ENCODE data around the gene CNTNAP5.

The CNTNAP5 gene

DNA sequence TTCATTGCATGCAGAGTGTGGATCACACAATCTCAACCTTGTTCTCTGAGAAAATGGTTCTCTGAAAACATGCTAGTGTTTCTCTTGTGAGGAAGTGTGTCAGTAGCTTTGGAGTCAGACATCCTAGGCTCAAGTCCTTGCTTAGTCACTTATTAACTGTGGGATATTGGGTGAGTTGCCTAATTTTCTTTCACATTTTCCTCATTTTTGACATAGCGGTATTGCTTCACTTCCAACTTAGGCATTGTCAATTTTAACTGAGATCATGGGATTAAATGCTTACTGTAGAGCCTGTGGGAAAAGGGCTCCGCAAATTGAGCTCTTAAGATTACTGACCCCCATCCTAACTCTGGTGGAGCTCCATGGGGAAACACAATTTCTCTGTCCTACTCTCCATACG is 622.2 kb downstream of the CNTNAP5 start:
- DNase-seq = no peak

DNA sequence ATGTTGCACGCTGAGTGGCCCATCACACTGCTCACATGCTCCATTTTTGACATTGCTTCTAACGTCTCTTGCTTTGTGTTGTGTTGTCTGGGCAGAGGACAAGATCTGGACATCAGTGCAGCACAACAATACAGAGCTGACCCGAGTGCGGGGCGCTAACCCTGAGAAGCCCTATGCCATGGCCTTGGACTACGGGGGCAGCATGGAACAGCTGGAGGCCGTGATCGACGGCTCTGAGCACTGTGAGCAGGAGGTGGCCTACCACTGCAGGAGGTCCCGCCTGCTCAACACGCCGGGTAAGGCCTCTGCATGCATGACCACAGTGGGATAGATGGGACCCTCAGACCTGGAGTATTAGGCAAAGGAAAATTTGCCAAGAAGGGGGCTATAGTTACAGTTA is 622.6 kb downstream of the CNTNAP5 start:
- no peak for DNase-seq

DNA sequence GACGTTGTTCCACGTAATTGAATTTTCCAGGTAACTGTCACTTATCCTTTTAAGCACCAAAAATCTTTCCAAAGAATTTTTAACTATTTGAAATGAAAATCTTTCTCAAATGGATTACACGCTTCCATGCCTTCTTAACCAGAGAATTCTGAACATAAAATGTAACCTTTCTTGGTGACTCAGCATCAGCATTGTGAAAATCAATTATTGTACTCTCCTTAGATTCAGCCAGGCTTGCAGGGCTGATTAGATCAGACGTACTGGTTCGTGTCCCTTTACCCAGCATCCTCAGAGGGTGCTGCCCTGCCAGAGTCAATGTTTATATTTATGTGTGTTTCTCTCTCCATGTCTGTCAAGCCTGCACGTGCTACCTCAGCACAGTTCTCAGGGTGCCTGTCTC is 623.9 kb downstream of the CNTNAP5 start:
- DNase-seq = no peak

DNA sequence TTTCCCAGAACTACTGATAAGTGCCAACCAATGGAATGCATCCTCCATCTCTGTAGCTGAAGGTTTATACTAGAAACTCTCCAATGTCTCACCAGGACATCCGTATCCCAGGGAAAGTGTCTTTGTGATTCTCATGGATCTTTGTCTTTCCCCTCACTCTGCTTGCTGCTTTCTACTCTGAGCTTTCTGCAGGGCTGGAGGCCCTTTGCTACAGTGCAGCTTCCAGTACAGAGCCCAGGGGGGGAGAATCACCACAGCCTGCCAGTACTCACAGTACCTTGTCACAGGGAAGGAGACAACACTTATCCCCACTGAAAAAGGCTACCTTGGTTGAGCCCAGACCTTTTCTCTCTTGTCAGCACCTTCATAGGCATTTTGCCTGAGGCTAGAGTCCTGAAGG is 627.0 kb downstream of the CNTNAP5 start:
- DNase-seq = no peak

DNA sequence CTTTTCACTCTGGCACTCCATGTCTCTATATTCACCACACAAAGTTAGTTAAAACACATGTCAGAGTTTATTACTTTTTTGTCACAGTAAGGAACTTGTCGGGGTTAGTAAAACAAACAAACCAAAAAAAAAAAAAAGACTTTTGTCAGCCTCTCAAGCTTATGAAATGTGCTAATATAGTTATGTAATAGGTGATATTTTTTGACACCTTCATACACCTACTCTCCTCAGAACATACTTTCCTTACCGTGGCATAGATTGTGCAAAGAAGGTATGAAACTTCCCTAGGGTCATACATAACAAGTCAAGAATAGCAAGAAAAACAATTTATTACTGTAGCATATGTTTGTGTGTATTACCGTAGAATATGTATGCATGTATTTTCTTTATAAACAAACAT is 633.3 kb downstream of the CNTNAP5 start:
- no peak for DNase-seq

DNA sequence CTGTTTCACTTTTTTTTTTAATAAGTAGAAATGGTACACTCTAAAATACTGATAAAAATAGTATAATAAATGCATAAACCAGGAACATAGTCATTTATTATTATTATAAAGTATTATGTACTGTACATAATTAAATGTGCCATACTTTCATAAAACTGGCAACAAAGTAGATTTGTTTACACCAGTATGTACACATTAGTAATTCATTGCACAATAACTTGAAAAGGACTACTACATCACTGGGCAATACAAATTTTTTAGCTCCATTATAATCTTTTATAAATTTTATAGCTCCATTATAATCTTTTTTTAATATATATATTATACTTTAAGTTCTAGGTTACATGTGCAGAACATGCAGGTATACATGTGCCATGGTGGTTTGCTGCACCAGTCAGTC is 636.5 kb downstream of the CNTNAP5 start:
- no peak for DNase-seq

DNA sequence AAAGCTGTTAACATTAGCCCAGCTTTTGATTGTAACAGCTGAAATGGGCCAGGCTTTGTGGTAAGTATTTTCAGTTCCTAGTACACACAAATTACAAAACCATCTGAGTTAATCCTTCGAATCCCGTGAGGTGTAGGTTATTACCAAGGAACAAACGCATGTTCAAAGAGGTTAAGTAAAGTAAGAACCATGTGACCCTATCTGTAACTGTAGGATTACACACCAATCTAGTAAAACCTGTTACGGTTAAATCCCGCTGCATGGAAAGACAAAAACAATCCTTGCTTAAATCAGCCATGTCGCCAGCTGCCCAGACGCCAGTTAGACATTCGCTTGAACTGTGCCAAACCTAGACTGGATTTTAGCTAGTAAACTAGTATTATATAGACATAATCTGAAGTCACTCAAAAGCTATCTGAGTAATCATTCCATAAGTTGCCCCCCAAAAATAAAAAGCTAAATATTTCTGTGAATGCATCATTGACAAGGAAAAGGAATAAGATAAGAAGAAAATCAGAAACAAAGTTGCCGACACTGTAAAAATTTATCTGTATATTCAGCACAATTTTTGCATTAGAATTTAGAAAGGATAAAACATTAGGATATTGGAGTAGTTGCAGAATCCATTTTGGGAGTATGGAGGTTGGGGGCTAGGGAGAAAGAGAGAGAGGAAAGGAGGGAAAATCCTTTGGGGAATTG is 638.0 kb downstream of the CNTNAP5 start:
- DNase-seq = no peak

DNA sequence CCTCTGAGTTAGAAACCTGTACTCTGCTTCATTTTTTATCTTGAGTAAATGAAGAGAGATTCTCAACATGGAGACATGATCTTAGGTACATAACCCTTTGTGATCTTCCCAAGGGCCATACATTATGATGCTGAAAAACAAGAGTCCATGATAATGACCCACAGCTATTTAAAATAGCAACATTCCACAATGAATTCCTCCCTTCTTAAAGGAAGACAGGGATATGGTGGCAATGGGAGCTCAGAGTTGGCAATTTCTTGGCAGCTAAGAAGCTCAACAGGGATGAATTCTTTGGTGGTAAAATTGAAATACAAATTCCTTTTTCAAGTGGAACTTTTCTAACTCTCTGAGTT is 638.5 kb downstream of the CNTNAP5 start:
- DNase-seq = no peak

DNA sequence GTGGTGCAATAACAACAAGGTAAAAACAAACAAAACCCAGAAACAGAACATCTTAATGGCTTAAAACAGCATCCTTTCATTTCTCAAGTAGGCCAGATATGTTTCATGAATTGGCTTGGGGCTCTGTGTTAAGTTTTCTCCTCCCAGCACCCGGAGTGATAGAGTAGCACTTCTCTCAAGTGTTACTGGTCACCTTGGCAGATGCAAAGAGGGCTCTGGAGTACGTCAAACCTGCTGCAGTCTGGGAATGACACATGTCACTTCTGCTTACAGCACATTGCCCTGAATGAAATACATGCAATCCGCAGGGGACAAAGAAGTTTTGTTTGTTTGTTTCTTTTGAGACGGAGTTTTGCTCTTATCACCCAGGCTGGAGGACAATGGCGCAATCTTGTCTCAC is 639.3 kb downstream of the CNTNAP5 start:
- DNase-seq = no peak

DNA sequence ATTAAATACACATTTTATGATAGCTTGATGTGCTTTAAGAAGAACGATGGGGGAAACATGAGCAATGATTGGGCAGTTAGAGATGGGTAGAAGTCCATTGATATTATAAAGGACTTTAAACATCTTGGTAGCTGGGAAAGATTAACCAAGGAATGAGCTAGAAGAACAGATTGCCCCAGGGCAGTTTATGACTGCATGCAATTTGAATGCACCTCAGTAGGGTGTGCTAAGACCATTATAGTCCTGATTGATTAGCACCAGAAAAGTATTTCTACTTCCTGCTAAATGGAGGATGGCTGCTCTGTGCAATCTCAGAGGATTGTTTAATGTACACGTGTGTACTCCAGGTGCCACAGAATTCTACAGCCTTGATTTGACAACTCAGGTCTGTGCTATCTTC is 641.9 kb downstream of the CNTNAP5 start:
- DNase-seq = no peak

DNA sequence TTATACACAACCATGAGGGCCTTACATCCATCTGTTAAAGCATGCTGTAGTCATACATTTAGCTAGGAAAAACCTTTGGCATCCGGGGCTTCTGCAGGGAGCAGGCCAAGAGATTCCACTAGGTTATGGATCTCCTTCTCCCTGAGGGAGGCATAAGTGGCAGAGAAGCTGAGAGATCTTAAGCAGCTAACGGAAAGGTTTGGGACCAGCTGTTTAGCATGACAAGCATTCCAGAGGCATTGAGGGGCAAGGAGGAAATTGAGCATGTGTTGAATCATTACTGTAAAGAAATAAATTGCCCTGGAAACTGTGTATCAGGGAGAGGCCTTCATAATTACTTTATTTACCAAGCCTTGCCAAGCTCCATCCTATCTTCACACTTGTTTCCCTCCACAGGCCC is 643.1 kb downstream of the CNTNAP5 start:
- no peak for DNase-seq

DNA sequence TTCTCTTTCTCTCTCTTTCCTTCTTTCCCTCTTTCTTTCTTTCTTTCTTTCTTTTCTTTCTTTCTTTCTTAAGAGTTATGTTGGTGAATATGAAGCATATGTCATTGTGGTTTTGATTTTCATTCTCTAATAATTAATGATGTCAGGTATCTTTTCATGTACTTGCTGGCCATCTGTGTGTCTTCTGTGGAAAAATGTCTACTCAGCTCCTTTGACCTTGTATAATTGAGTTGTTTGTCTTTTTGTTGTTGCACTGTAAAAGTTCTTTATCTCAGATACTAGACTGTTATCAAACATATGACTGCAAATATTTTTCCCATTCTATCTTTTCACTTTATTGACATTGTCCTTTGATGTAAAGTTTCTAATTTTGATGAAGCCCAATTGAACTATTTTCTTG is 645.1 kb downstream of the CNTNAP5 start:
- no peak for DNase-seq

DNA sequence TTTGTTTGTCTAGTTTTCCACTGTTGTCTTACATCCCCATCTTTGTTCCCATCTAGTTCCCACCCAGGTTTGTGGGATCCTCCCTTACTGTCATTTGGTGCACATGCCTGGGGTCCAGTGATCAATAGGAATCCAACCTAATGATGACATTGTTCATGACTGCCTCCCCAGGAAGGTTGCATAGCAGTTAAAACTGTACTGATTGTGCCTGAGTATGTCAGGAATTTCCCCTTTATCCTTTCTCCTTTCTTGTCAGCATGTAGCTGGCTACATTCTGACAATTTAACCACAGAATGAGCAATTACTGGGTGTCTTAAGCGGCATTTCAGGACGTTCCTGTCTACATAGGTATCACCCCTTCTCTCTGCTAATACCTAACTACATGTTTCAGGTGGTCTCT is 653.0 kb downstream of the CNTNAP5 start:
- no peak for DNase-seq

DNA sequence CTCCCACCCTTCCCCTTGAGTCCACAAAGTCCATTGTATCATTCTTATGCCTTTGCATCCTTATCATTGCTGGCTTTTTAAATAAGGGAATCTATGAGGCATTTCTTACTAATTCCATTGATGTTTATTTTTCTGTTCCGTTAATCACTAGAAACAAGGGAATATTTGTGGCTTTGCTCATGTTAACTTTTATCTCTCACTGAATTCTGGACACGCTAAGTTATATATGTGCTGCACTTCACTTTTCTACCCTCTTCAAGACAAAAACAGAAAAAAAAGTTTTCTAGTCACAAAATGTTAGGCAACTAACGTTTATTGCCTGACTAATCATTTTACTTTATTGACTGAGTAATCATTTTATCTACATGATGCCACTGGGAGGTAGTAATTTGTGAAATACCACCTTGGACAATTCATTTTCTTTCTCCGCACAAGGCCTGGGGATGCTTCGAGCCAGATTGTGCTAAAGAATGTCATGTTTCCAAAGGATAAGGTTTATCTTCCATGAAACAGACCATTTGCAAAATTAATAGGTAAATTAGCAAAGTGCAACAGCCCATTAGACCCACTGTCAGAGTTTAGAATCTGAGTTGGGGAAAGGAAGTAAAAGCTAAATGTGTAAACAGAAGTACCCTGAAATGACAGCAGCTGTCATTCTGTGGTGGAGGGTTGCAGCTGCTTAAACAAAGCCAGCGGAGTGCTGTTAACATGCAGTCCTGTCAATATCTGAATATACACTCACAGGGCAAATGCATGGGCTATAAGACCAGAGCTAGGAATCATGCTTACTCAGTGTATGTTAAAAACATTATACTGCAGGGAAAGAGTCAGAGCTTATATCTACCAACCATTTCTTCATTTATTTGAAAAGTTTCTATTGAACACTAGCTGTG is 658.7 kb downstream of the CNTNAP5 start:
- DNase-seq = peak; percentile 77

DNA sequence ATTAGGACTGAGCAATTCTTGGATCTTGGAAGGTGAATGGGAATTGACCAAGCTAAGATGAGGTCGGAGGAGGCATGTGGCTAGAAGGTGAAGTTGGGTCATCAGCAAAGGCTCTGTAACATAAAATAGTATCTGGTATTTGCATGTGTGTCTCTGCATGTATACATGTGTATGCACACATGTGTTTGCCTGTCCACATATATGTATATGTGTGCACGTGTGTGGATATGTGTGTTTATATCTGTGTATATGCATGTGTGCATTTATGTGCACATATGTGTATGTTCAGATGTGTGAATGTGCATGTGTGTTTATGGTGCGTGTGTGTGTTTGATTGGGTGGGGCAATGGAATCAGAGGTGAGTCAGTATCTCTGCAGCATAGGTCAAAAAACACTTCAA is 664.3 kb downstream of the CNTNAP5 start:
- no peak for DNase-seq

DNA sequence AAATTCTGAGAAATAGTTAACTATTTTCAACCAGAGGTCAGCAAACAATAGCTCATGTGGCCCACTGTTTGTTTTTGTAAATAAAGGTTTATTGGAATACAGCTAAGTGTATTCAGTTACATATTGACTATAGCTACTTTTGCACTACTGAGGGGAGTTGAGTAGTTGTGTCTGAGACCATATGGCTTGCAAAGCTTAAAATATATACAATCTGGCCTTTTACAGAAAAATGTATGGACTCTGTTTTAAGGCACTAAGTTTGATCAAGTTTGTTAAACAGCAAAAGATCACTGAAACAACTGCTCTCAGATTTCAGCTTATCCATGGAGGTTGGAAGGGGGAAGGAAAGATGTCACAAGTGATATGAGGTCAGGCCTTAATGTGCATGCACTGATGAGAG is 667.1 kb downstream of the CNTNAP5 start:
- no peak for DNase-seq

DNA sequence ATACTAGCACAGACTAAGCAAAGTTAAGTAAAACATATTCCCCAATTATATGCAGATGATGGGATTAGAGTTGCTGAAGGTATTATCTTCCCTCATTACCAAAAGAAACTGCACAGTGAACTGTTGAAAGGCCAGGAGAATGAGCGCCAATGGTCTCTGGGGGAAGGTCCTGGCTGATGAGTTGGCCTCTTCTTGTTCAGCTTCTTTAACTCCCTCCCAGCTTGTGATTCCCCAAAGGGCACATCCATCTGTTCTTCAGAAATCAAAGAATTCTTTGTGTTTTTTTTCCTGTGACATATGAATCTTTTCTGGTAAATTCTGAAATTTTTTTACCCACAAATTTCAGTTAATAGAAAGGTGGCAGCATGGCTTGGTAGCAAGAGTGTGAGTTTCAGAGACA is 667.6 kb downstream of the CNTNAP5 start:
- DNase-seq = no peak

DNA sequence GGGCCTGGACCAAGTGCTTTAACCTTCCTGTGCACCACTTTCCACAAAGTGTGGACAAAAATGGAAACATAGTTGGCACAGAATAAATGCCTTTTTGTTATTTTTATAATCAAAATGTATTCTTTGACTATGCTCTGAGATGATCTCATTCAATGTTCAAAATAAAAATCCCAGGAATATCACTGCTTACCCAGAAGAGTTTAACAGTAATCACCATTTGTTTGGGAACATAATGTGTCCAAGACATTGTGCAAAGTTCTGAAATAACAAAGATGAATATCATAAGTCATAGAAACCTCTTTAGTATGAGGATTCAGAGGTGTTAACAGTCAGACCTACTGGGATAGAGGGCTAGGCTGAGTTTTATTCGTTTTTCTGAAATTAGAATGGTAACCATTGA is 668.1 kb downstream of the CNTNAP5 start:
- no peak for DNase-seq

DNA sequence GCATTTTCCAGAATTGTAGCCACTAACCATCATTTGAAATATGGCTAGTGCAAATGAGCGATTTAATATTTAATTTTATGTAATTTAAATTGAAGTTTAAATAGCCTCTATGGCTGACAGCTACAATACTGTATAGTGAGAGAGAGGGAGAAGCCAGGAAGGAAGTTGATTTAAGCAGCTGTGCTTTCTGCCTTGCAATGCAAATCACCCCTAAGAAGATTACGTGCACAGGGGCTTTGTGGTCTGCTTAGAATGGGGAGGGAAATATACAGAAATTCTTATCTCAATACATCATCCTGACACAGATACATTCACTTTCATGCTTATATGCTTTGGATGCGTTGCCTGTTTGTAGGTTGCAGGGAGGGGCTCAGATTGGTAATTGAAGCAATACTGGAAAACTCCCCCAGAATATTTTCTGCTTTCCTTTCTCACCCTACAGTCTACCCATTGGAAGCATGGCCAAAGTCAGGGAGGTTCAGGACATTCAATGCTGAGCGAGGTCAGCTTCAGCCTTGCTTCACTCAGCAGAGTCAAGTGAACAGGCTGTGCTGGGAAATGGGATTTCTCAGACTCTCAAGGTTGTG is 674.0 kb downstream of the CNTNAP5 start:
- no peak for DNase-seq

DNA sequence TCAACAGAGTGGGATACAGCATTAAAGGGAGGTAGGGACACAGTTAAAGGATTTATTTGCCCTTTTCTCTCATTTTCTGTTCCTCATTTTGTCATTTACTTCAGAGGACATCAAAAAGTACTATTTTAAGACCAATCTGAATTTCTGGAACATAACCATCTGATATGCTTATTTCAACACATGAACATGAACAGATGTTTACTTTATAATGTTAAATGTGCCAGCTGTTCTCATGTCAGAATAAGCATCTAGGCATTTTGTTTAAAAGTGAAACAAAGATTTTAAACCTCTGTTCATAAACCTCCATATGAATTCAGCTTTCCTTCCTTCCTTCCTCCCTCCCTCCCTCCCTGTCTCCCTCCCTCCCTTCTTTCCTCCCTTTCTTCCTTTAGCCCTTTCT is 677.7 kb downstream of the CNTNAP5 start:
- DNase-seq = no peak

DNA sequence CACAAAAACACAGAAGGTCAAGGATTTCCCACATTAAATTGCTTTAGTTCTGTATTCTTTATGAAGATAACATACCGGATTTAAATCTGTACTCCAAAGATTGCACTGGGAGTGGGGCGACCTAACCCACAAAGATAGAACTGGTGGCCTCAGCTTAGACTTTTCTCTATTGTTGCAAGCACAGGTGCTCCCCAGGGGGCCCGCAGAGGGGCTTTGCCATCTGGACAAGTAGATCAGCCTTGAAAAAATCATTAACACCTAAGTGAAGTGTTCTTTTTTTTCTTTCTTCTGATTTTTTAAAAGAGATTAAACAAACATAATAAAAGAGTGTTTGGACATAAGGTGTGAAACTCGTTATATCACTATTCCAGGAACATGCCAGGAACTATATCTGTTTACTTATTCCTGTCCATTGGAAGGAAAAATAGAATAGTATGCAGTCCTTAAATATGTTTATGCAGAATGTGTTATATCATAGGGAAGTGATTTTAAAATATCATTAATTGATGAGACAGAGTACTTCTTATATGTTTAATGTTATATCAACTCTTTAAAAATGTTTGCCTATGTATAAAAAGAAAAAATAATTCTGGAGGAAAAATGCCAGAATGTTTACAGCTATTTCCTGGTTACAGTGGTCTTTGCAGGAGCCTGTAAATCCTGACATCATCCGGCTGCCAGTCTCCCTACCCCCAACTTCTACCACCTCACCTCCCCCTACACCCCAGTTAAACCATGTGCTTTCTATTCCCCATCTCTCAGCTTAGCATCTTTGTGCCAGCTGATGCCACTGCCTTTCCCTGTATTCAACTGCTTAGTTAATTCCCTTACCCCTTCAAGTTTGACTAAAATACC is 679.2 kb downstream of the CNTNAP5 start:
- DNase-seq = no peak

DNA sequence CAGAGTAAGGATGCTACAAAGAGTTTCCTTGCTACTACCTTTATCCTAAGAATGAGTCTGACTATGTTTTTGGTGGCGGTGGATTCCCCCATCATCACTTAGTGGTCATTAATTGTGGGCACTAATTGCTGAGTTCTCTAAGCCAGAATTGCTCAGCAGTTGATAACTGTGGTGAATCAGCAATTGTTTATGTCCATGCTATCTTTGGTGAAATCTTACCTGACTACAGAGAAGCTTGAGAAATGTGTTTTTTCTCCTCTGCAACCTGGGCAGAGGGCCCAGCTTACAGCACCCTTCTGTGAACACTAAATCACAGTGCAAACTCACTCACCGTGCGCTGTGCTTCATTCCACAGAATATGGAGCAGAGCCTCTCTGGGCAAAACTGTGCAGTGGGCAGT is 683.6 kb downstream of the CNTNAP5 start:
- DNase-seq = no peak

DNA sequence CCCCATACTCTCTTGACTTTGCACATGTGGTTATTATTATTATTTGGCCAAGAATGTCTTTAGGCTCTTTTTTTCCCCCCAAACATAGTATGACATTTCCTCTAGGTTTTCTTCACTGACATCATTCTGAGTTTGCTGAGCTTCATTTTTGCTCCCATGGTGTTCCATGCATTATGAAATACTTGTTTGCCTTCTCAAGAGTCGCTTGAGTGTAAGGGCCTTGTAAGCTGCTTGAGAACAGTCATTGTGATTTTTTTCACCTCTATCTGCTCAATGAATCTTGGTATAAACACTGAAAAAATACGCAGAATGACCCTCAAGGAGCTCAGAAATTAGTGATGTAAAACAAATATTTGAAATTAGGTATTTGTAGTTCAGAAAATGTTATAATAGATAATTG is 688.9 kb downstream of the CNTNAP5 start:
- DNase-seq = no peak
